HepG2 (cell line): ENCODE measurements around the gene ADGRL3. TPM values are rescaled to one million over a fixed set of nuclear protein-coding genes. Genes with fewer than 3 reads are reported as not detected.
"Not testable (repeated sequence)": the region's sequence is repeated elsewhere in the genome, so short reads cannot be mapped to it uniquely, and the experiment has no call there.

ENCODE experiments used
- ATAC-seq: fragments of 200-7000 bp; cut with Tn5 transposase; 3 replicates; pipeline ENCODE4 v1.9.1; 2020; ENCODE audit warnings: mild to moderate bottlenecking, moderate library complexity
- BruUV-seq: library from RNA; stranded (reverse); fragments of 400-500 nt; replicated peaks from 2 replicates; lab custom pipeline; 2021; lab: Mats Ljungman, UMichigan
- CTCF ChIA-PET: fragments of 300-600 bp; formaldehyde crosslinking; extraction: SDS; loops from one replicate; lab custom pipeline; 2021; ENCODE audit warnings: low total read pairs, inconsistent platforms, low intra/inter-chr PET ratio; lab: Yijun Ruan, JAX
- POLR2A ChIA-PET: fragments of 350-600 bp; sonication (Branson Sonifier 250); formaldehyde crosslinking; loops from one replicate; lab custom pipeline; 2020; ENCODE audit warnings: antibody characterized with exemption, inconsistent platforms; lab: Yijun Ruan, JAX
- DNase-seq: peaks from one replicate; pipeline ENCODE4 v3.0.0-alpha.2; 2015; ENCODE audit warnings: low spot score
- FAIRE-seq: peaks from 3 replicates; lab custom pipeline; 2011; peaks lifted over from hg19 to GRCh38; lab: Jason Lieb, UNC
- H2AFZ ChIP-seq: one replicate; pipeline ENCODE4 v1.6.1; 2011; ENCODE audit warnings: low read length, inconsistent platforms
- H3K27ac ChIP-seq: fragments of 300-600 bp; 3 replicates; pipeline ENCODE4 v1.8.0; 2011; ENCODE audit warnings: mixed run types, mild to moderate bottlenecking, mixed read lengths, low read length, inconsistent platforms; ENCODE audit not compliant: insufficient read depth; ENCODE audit errors: extremely low read length
- H3K27me3 ChIP-seq, 2 experiments: fragments of 200-600 bp in 1 of 2; 2 replicates in 1 of 2; 3 replicates in 1 of 2; pipeline versions ENCODE4 v1.6.0 to v1.8.0; 2011; ENCODE audit warnings: low read length in 2 of 2, mild to moderate bottlenecking in 2 of 2, moderate library complexity in 2 of 2, inconsistent platforms in 1 of 2; ENCODE audit not compliant: insufficient read depth in 2 of 2, control insufficient read depth in 1 of 2
- H3K36me3 ChIP-seq, 2 experiments: fragments of 200-600 bp in 1 of 2; replicated peaks in 1 of 2; 2 replicates in 1 of 2; 3 replicates in 1 of 2; pipeline versions ENCODE4 v1.5.1 to v1.8.0; 2011; ENCODE audit warnings: low read length in 2 of 2, inconsistent platforms in 1 of 2; ENCODE audit not compliant: insufficient read depth in 2 of 2, control insufficient read depth in 1 of 2
- H3K4me1 ChIP-seq: 2 replicates; pipeline ENCODE4 v1.5.1; 2012; ENCODE audit warnings: low read length, inconsistent platforms; ENCODE audit not compliant: insufficient read depth
- H3K4me2 ChIP-seq: 2 replicates; pipeline ENCODE4 v1.6.0; 2011; ENCODE audit warnings: low read depth, low read length, inconsistent platforms
- H3K4me3 ChIP-seq, 3 experiments: fragments of 200-600 bp in 1 of 3; sonication (generic), shearing (Covaris generic) in 1 of 3; replicated peaks in 1 of 3; 2 replicates each; pipeline ENCODE4 v1.5.1; 2011 to 2016; ENCODE audit warnings: low read length in 3 of 3, inconsistent platforms in 2 of 3, low read depth in 2 of 3, mild to moderate bottlenecking in 2 of 3, control low read depth in 1 of 3, mixed read lengths in 1 of 3; ENCODE audit not compliant: insufficient read depth in 1 of 3
- H3K79me2 ChIP-seq: one replicate; pipeline ENCODE4 v1.6.1; 2011; ENCODE audit warnings: low read length, inconsistent platforms; ENCODE audit not compliant: insufficient read depth
- H3K9ac ChIP-seq: 2 replicates; pipeline ENCODE4 v1.6.0; 2011; ENCODE audit warnings: mild to moderate bottlenecking, low read depth, low read length, inconsistent platforms; ENCODE audit not compliant: insufficient read depth
- H3K9me3 ChIP-seq: 2 replicates; pipeline ENCODE4 v1.5.1; 2012; ENCODE audit warnings: mild to moderate bottlenecking, low read length
- H4K20me1 ChIP-seq: 2 replicates; pipeline ENCODE4 v1.6.0; 2011; ENCODE audit warnings: inconsistent platforms, mild to moderate bottlenecking, low read length, moderate library complexity; ENCODE audit not compliant: insufficient read depth
- WGBS: methylation state at CpG from one replicate; pipeline ENCODE4 v1.1.6; 2017; ENCODE audit warnings: low lambda C conversion rate; 5-methylcytosine and 5-hydroxymethylcytosine counted together
- in situ Hi-C: cut with HindIII; loops from 2 replicates; pipeline ENCODE4 v1.10.0; 2017; ENCODE audit warnings: low pct_unique_long_range_greater_than_20kb; ENCODE audit not compliant: extremely low pct_ligation_motif_present
- intact Hi-C: fragments of 100-400 bp; cut with micrococcal nuclease; formaldehyde crosslinking; loops from one replicate; pipeline ENCODE4 v1.10.0; 2022; ENCODE audit not compliant: unreplicated experiment
- polyA plus RNA-seq, 8 experiments: library from polyadenylated mRNA; depleted of rRNA in 3 of 8; stranded (reverse) in 7 of 8; unstranded in 1 of 8; fragments of >200 nt; fragmentation: Illumina TruSeq in 4 of 8; extraction: Trizol in 4 of 8; gene quantifications; 2 replicates each; pipeline versions ENCODE4 v1.2.1 to v1.2.3, GENCODE V29; 2011 to 2016; ENCODE audit warnings: low read depth in 4 of 8, missing spikeins in 1 of 8, mixed read lengths in 1 of 8; ENCODE audit not compliant: insufficient read depth in 1 of 8
- total RNA-seq, 5 experiments: library from RNA; depleted of rRNA; stranded (reverse); fragments of >200 nt; fragmentation: Illumina TruSeq; extraction: Trizol; gene quantifications; 2 replicates each; pipeline ENCODE4 v1.2.3, GENCODE V29; 2016; ENCODE audit warnings: low read depth in 1 of 5

Gene ADGRL3
- total and polyA plus RNA-seq, 2 of the 13 experiments (the other 11 are each of a cell fraction or from before 2014, with no cell fraction given) = 0.04 to 0.05 TPM

DNA sequence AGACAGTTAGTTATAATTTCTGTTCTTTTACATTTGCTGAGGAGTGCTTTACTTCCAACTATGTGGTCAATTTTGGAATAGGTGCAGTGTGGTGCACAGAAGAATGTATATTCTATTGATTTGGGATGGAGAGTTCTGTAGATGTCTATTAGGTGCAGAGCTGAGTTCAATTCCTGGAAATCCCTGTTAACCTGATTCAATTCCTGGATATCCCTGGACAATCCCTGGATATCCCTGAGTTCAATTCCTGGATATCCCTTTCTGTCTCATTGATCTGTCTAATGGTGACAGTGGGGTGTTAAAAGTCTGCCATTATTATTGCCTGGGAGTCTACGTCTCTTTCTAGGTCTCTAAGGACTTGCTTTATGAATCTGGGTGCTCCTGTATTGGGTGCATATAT lies 557.9 kb downstream of the ADGRL3 start:
- FAIRE-seq, in situ Hi-C loops, H3K9ac ChIP-seq, H2AFZ ChIP-seq, ATAC-seq, DNase-seq, H3K36me3 ChIP-seq, H3K4me1 ChIP-seq, H3K4me3 ChIP-seq, H3K27me3 ChIP-seq, H4K20me1 ChIP-seq, H3K27ac ChIP-seq, POLR2A ChIA-PET, BruUV-seq, H3K4me2 ChIP-seq, intact Hi-C loops, CTCF ChIA-PET, H3K79me2 ChIP-seq, H3K9me3 ChIP-seq: not testable (repeated sequence)
- WGBS = 0% methylated on average over 1 of the region's 1 CpG

DNA sequence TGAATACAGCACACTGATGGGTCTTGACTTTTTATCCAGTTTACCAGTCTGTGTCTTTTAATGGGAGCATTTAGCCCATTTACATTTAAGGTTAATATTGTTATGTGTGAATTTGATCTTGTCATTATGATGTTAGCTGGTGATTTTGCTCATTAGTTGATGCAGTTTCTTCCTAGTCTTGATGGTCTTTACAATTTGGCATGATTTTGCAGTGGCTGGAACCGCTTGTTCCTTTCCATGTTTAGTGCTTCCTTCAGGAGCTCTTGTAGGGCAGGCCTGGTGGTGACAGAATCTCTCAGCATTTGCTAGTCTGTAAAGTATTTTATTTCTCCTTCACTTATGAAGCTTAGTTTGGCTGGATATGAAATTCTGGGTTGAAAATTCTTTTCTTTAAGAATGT lies 558.5 kb downstream of the ADGRL3 start:
- intact Hi-C loops, H2AFZ ChIP-seq, H3K9ac ChIP-seq, DNase-seq, FAIRE-seq, H3K27me3 ChIP-seq, H3K4me2 ChIP-seq, H3K36me3 ChIP-seq, H3K27ac ChIP-seq, ATAC-seq, CTCF ChIA-PET, H3K4me3 ChIP-seq, H3K9me3 ChIP-seq, BruUV-seq, H4K20me1 ChIP-seq, H3K79me2 ChIP-seq, H3K4me1 ChIP-seq, POLR2A ChIA-PET, in situ Hi-C loops: not testable (repeated sequence)
- WGBS = 0% methylated on average over 1 of the region's 1 CpG

DNA sequence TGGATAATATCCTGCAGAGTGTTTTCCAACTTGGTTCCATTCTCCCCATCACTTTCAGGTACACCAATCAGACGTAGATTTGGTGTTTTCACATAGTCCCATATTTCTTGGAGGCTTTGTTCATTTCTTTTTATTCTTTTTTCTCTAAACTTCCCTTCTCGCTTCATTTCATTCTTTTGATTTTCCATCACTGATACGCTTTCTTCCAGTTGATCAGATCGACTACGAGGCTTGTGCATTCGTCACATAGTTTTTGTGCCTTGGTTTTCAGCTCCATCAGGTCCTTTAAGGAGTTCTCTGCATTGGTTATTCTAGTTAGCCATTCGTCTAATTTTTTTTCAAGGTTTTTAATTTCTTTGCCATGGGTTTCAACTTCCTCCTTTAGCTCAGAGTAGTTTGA lies 559.1 kb downstream of the ADGRL3 start:
- H3K4me1 ChIP-seq, H3K4me2 ChIP-seq, CTCF ChIA-PET, POLR2A ChIA-PET, H3K79me2 ChIP-seq, H4K20me1 ChIP-seq, H3K27ac ChIP-seq, H3K4me3 ChIP-seq, H3K9ac ChIP-seq, BruUV-seq, H3K27me3 ChIP-seq, FAIRE-seq, H3K36me3 ChIP-seq, ATAC-seq, H3K9me3 ChIP-seq, DNase-seq, in situ Hi-C loops, intact Hi-C loops, H2AFZ ChIP-seq: not testable (repeated sequence)
- 30% methylated on average over 7 of the region's 7 CpGs for WGBS

DNA sequence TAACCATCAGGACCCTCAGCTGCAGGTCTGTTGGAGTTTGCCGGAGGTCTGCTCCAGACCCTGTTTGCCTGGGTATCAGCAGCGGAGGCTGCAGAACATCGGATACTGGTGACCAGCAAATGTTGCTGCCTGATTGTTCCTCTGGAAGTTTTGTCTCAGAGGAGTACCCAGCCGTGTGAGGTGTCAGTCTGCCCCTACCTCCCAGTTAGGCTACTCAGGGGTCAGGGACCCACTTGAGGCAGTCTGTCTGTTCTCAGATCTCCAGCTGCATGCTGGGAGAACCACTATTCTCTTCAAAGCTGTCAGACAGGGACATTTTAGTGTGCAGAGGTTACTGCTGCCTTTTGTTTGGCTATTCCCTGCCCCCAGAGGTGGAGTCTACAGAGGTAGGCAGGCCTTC lies 559.8 kb downstream of the ADGRL3 start:
- H4K20me1 ChIP-seq, H3K27ac ChIP-seq, H2AFZ ChIP-seq, H3K4me3 ChIP-seq, FAIRE-seq, in situ Hi-C loops, H3K9ac ChIP-seq, ATAC-seq, H3K9me3 ChIP-seq, H3K79me2 ChIP-seq, H3K27me3 ChIP-seq, CTCF ChIA-PET, H3K36me3 ChIP-seq, BruUV-seq, H3K4me1 ChIP-seq, DNase-seq, POLR2A ChIA-PET, intact Hi-C loops, H3K4me2 ChIP-seq: not testable (repeated sequence)
- 89% methylated on average over 2 of the region's 4 CpGs for WGBS
